Uterus (tissue), 4 donors: ENCODE data around the gene GPR142. TPM values are rescaled to one million over a fixed set of nuclear protein-coding genes. Genes with fewer than 3 reads are reported as not detected.
"Not testable (repeated sequence)": the region's sequence is repeated elsewhere in the genome, so short reads cannot be mapped to it uniquely, and the experiment has no call there.

Source experiments
- DNase-seq, 2 donors: peaks; one replicate each; pipeline ENCODE4 v3.0.0-alpha.2; 2019 to 2020
- H3K27ac ChIP-seq, 2 donors: fragments of 200-600 bp; sonication (generic); 1 replicate in 1 of 2; 2 replicates in 1 of 2; pipeline ENCODE4 v1.5.1; 2016 to 2018
- H3K27me3 ChIP-seq, 2 donors: fragments of 200-600 bp; sonication (generic); one replicate each; pipeline ENCODE4 v1.5.1; 2018 to 2019; ENCODE audit warnings: control low read depth in 1 of 2
- H3K36me3 ChIP-seq, 2 donors: fragments of 200-600 bp; sonication (generic); one replicate each; pipeline ENCODE4 v1.5.1; 2019; ENCODE audit warnings: control low read depth in 1 of 2
- H3K4me1 ChIP-seq, 2 donors: fragments of 200-600 bp; sonication (generic); one replicate each; pipeline ENCODE4 v1.5.1; 2018 to 2019; ENCODE audit warnings: control low read depth in 1 of 2
- H3K4me3 ChIP-seq, 2 donors: fragments of 200-600 bp; sonication (generic); 1 replicate in 1 of 2; 2 replicates in 1 of 2; pipeline ENCODE4 v1.5.1; 2018 to 2019; ENCODE audit warnings: mild to moderate bottlenecking in 1 of 2
- H3K9me3 ChIP-seq, 2 donors: fragments of 200-600 bp; sonication (generic); one replicate each; pipeline ENCODE4 v1.5.1; 2019; ENCODE audit warnings: control low read depth in 1 of 2
- CTCF ChIP-seq, 4 experiments: fragments of 200-600 bp in 2 of 4; fragments of 450-650 bp in 2 of 4; sonication (generic) in 2 of 4; IDR thresholded peaks; one replicate each; pipeline ENCODE4 v1.5.1; 2016 to 2019; ENCODE audit warnings: antibody characterized with exemption in 4 of 4, mild to moderate bottlenecking in 2 of 4, moderate library complexity in 1 of 4
- POLR2A ChIP-seq, 2 donors: fragments of 450-650 bp; IDR thresholded peaks; one replicate each; pipeline ENCODE4 v1.6.1; 2016; ENCODE audit warnings: antibody characterized with exemption in 2 of 2, mild to moderate bottlenecking in 1 of 2, moderate library complexity in 1 of 2
- intact Hi-C: fragments of 100-400 bp; cut with DNase I; formaldehyde crosslinking; loops from one replicate; pipeline ENCODE4 v1.15.1; 2023; ENCODE audit warnings: low total_unique reads
- total RNA-seq, 4 donors: library from RNA; depleted of rRNA in 3 of 4; stranded (reverse); fragments of >200 nt in 3 of 4; gene quantifications; one replicate each; pipeline versions ENCODE4 v1.1.0 to v1.2.4, GENCODE V29; 2014 to 2023
- donor health status: DM: yes; HTN: yes; CAD: no.

Gene GPR142
- total RNA-seq, 4 donors from 2014 or later, result 0.73 TPM; not detected in 3

- TF ChIP-seq POLR2A (IDR thresholded peaks at IDR 0.05), result no peak
- TF ChIP-seq CTCF (IDR thresholded peaks at IDR 0.05), result no peak
- H3K36me3 ChIP-seq, result no peaks in the 10 kb centered on the region
- no peaks in the 10 kb centered on the region for H3K9me3 ChIP-seq
- intact Hi-C loops, result no loop called here
- no peaks in the 10 kb centered on the region for H3K4me1 ChIP-seq
- no peak overlapping the region for H3K27ac ChIP-seq
- H3K27me3 ChIP-seq, result no peaks in the 10 kb centered on the region
- H3K4me3 ChIP-seq, result no peak overlapping the region
- DNase-seq, result no peak
These were observed 36.3 kb downstream of the GPR142 start for GRCh38 chr17:74403512-74404137.

- TF ChIP-seq POLR2A (IDR thresholded peaks at IDR 0.05), result no peak
- TF ChIP-seq CTCF (IDR thresholded peaks at IDR 0.05), result no peak
- Histone ChIP-seq H3K27ac (no peak overlapping the region), H3K27me3 (no peaks in the 10 kb centered on the region), H3K36me3 (no peaks in the 10 kb centered on the region), H3K4me3 (no peak overlapping the region), H3K9me3 (no peaks in the 10 kb centered on the region), H3K4me1 (no peaks in the 10 kb centered on the region)
- no peak for DNase-seq
- intact Hi-C loops, result no loop called here
These were observed 36.9 kb downstream of the GPR142 start for GRCh38 chr17:74404218-74404617.

- TF ChIP-seq POLR2A (IDR thresholded peaks at IDR 0.05) (no peak), CTCF (IDR thresholded peaks at IDR 0.05) (no peak)
- intact Hi-C loops, result no loop called here
- no peak overlapping the region for H3K27ac ChIP-seq
- no peak overlapping the region for H3K4me3 ChIP-seq
- no peaks in the 10 kb centered on the region for H3K4me1 ChIP-seq
- H3K27me3 ChIP-seq, result no peaks in the 10 kb centered on the region
- H3K9me3 ChIP-seq, result no peaks in the 10 kb centered on the region
- DNase-seq, result no peak
- no peaks in the 10 kb centered on the region for H3K36me3 ChIP-seq
These were observed 37.5 kb downstream of the GPR142 start for GRCh38 chr17:74404789-74405188.

GRCh38 chr17:74405311-74405710, 38.0 kb downstream of the GPR142 start:
- H3K4me1 ChIP-seq, H3K4me3 ChIP-seq, H3K9me3 ChIP-seq, intact Hi-C loops, DNase-seq, H3K27ac ChIP-seq, H3K36me3 ChIP-seq, H3K27me3 ChIP-seq: not testable (repeated sequence)

GRCh38 chr17:74407384-74407783, 40.1 kb downstream of the GPR142 start:
- Histone ChIP-seq H3K36me3 (no peaks in the 10 kb centered on the region), H3K9me3 (no peaks in the 10 kb centered on the region), H3K27me3 (no peaks in the 10 kb centered on the region), H3K4me3 (no peak overlapping the region), H3K4me1 (no peaks in the 10 kb centered on the region), H3K27ac (no peak overlapping the region)
- intact Hi-C loops, result no loop called here
- TF ChIP-seq POLR2A (IDR thresholded peaks at IDR 0.05) (no peak), CTCF (IDR thresholded peaks at IDR 0.05) (no peak)
- no peak for DNase-seq

- Histone ChIP-seq H3K36me3 (no peaks in the 10 kb centered on the region), H3K9me3 (no peaks in the 10 kb centered on the region), H3K27me3 (no peaks in the 10 kb centered on the region), H3K4me1 (no peaks in the 10 kb centered on the region), H3K4me3 (no peak overlapping the region), H3K27ac (no peak overlapping the region)
- TF ChIP-seq POLR2A (IDR thresholded peaks at IDR 0.05) (no peak), CTCF (IDR thresholded peaks at IDR 0.05) (no peak)
- DNase-seq, result no peak
- intact Hi-C loops, result no loop called here
These were observed 41.0 kb downstream of the GPR142 start for GRCh38 chr17:74408262-74408661.
